Esophagus (tissue), 2 donors: ENCODE results near the gene PHF23. TPM values are rescaled to one million over a fixed set of nuclear protein-coding genes. Genes with fewer than 3 reads are reported as not detected.

ENCODE experiments used
- H3K27ac ChIP-seq, 2 donors: one replicate each; pipeline ENCODE4 v1.5.1; 2013; ENCODE audit warnings: low read depth in 2 of 2, mild to moderate bottlenecking in 2 of 2, inconsistent platforms in 1 of 2, low read length in 1 of 2, moderate library complexity in 1 of 2
- H3K27me3 ChIP-seq, 2 donors: one replicate each; pipeline ENCODE4 v1.6.1; 2013; ENCODE audit warnings: low read length in 2 of 2, control low read depth in 1 of 2, mild to moderate bottlenecking in 1 of 2; ENCODE audit not compliant: insufficient read depth in 2 of 2, control insufficient read depth in 1 of 2
- H3K36me3 ChIP-seq, 2 donors: one replicate each; pipeline ENCODE4 v1.6.1; 2013; ENCODE audit warnings: low read length in 1 of 2; ENCODE audit not compliant: control insufficient read depth in 2 of 2, insufficient read depth in 2 of 2
- H3K4me1 ChIP-seq, 2 donors: one replicate each; pipeline ENCODE4 v1.6.1; 2013; ENCODE audit warnings: low read length in 1 of 2; ENCODE audit not compliant: control insufficient read depth in 2 of 2, insufficient read depth in 2 of 2
- H3K4me3 ChIP-seq, 2 donors: one replicate each; pipeline ENCODE4 v1.5.1; 2013; ENCODE audit warnings: low read length in 2 of 2, mild to moderate bottlenecking in 2 of 2, low read depth in 1 of 2, moderate library complexity in 1 of 2
- H3K9me3 ChIP-seq, 2 donors: one replicate each; pipeline ENCODE4 v1.6.1; 2013; ENCODE audit warnings: mild to moderate bottlenecking in 2 of 2, low read depth in 1 of 2, low read length in 1 of 2, moderate library complexity in 1 of 2; ENCODE audit not compliant: control insufficient read depth in 2 of 2, insufficient read depth in 1 of 2
- WGBS, 2 donors: extraction: QIAGEN DNeasy Blood & Tissue Kit; methylation state at CpG; one replicate each; pipeline ENCODE4 v1.1.7; 2013; 5-methylcytosine and 5-hydroxymethylcytosine counted together
- polyA plus RNA-seq, 2 donors: library from polyadenylated mRNA; stranded (reverse); fragments of 200-250 nt; gene quantifications; one replicate each; pipeline ENCODE4 v1.2.3, GENCODE V29; 2013
- donor health status: healthy with polysubstance abuse.
- donor health status: Bipolar disorder and iron deficiency.

PHF23 gene
- polyA plus RNA-seq, 2 donors: 22.4 to 29.6 TPM

GRCh38 chr17:7279448-7279847 is 40.2 kb upstream of the PHF23 start:
- H3K4me3 ChIP-seq: no peak overlapping the region
- H3K27me3 ChIP-seq: no peaks in the 10 kb centered on the region
- H3K36me3 ChIP-seq: no peaks in the 10 kb centered on the region
- 70 to 76% methylated on average over 8 of the region's 8 CpGs for WGBS, 2 donors
- peaks cover 6 to 24% of the 10 kb centered on the region in 2 donors for H3K4me1 ChIP-seq
- H3K27ac ChIP-seq: peak overlapping the region in 1 of 2 donors; percentile 95
- no peaks in the 10 kb centered on the region for H3K9me3 ChIP-seq

DNA sequence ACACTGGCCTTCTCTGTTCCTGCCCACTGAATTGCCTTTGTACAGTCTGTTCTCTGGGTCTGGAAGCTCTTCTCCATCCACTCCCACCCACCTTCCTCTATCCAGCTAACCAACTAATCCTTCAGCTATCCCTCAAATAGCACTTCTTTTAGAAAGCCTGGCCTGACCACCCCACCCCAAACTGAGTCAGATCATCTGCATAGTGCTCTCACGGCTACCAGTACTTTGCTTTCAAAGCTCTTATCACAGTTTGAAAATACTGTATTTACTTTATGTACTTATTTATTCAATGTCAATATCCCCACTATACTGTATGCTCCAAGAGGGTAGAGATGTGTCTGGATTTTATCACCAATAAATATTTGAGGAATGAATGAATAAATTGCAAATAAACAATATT is 27.5 kb upstream of the PHF23 start:
- Histone ChIP-seq H3K27ac (no peak overlapping the region), H3K9me3 (no peaks in the 10 kb centered on the region), H3K4me3 (no peak overlapping the region), H3K4me1 (no peaks in the 10 kb centered on the region), H3K27me3 (no peaks in the 10 kb centered on the region), H3K36me3 (no peaks in the 10 kb centered on the region)
- WGBS, 2 donors: 49 to 58% methylated on average over 1 of the region's 1 CpG

DNA sequence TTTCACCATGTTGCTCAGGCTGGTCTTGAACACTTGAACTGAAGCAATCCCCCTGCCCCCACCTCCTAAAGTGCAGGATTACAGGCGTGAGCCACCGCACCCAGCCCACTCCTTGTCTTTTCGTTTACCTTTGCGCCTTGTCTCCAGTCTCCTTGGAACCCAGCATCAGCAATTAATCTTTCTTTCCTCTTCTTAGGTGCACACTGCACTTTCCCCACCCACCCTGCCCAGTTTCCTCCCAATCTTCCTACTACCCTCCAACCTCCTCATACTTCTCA is 24.5 kb upstream of the PHF23 start:
- H3K4me1 ChIP-seq: no peaks in the 10 kb centered on the region
- H3K9me3 ChIP-seq: no peaks in the 10 kb centered on the region
- H3K4me3 ChIP-seq: peak overlapping the region; percentile 65 to 82
- H3K36me3 ChIP-seq: peaks cover 2 to 4% of the 10 kb centered on the region in 2 donors
- WGBS, 2 donors: 30 to 46% methylated on average over 4 of the region's 4 CpGs
- H3K27ac ChIP-seq: peak overlapping the region; percentile 87 to 98
- H3K27me3 ChIP-seq: no peaks in the 10 kb centered on the region

- no peaks in the 10 kb centered on the region for H3K9me3 ChIP-seq
- peak overlapping the region; percentile 87 to 98 for H3K27ac ChIP-seq
- H3K36me3 ChIP-seq: peaks cover 4 to 6% of the 10 kb centered on the region in 2 donors
- no peaks in the 10 kb centered on the region for H3K27me3 ChIP-seq
- H3K4me1 ChIP-seq: no peaks in the 10 kb centered on the region
- peak overlapping the region; percentile 65 to 82 for H3K4me3 ChIP-seq
- 5 to 8% methylated on average over 23 to 26 of the region's 26 CpGs for WGBS, 2 donors
Measured at GRCh38 chr17:7262935-7263800, 23.9 kb upstream of the PHF23 start.

GRCh38 chr17:7262192-7262934 is 23.1 kb upstream of the PHF23 start, which contains the start of gene CLDN7:
CLDN7 (minus strand) TSS chr17:7262478; CDS start chr17:7262043, 435 bp downstream.
- Histone ChIP-seq H3K4me3 (peak within 1 kb of the TSS; percentile 65 to 82), H3K9me3 (no peaks in the 10 kb centered on the region), H3K36me3 (peaks cover 6 to 7% of the 10 kb centered on the region in 2 donors), H3K4me1 (no peaks in the 10 kb centered on the region), H3K27me3 (no peaks in the 10 kb centered on the region), H3K27ac (peak within 1 kb of the TSS; percentile 87 to 98)
- 6% methylated on average over 63 to 64 of the region's 64 CpGs for WGBS, 2 donors

GRCh38 chr17:7261379-7262191 is 22.3 kb upstream of the PHF23 start:
- Histone ChIP-seq H3K4me3 (peak overlapping the region; percentile 65 to 82), H3K27me3 (no peaks in the 10 kb centered on the region), H3K9me3 (no peaks in the 10 kb centered on the region), H3K36me3 (peaks cover 8 to 12% of the 10 kb centered on the region in 2 donors), H3K27ac (peak overlapping the region; percentile 87 to 88), H3K4me1 (no peaks in the 10 kb centered on the region)
- WGBS, 2 donors: 11% methylated on average over 40 to 71 of the region's 71 CpGs

DNA sequence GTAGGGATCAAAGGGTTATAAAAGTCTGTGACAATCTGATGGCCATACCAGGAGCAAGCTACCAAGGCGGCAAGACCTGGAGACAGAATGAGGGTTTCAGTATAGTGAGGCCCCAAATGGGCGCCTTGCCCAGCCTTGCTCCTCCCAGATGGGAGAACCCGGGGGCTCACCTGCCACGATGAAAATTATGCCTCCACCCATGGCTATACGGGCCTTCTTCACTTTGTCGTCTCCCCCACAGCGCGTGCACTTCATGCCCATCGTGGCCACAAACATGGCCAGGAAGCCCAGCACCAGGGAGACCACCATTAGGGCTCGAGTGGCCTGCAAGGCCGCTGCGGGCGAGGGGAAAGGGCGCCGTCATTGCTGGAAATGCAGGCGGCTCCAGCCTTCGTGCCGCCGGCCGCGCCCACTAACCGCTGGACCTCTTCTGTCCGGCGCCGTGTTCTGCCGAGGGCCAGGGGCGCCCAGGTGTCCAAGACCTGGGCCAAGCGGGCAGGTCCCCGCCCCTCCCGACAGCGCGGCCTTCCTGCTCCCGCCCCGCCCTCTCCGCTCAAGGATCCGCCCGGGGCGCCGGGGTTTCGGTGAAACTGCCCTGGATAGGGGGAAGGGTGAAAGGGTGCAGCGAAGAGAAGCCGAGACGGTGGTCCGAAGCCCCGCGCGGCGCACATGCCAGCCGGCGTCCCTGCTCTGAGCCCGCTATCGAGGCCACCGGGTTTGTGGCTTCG is 21.6 kb upstream of the PHF23 start:
- Histone ChIP-seq H3K4me1 (no peaks in the 10 kb centered on the region), H3K9me3 (no peaks in the 10 kb centered on the region), H3K27me3 (no peaks in the 10 kb centered on the region), H3K36me3 (peaks cover 10 to 14% of the 10 kb centered on the region in 2 donors), H3K27ac (peak overlapping the region; percentile 87 to 88), H3K4me3 (peak overlapping the region; percentile 65 to 82)
- 7 to 10% methylated on average over 43 to 54 of the region's 54 CpGs for WGBS, 2 donors

- WGBS, 2 donors: 76 to 81% methylated on average over 4 of the region's 4 CpGs
- Histone ChIP-seq H3K4me3 (peak overlapping the region; percentile 65 to 82), H3K27me3 (no peaks in the 10 kb centered on the region), H3K9me3 (no peaks in the 10 kb centered on the region), H3K4me1 (no peaks in the 10 kb centered on the region), H3K27ac (peak overlapping the region; percentile 87 to 88), H3K36me3 (peaks cover 10 to 14% of the 10 kb centered on the region in 2 donors)
Measured at GRCh38 chr17:7260151-7260550, 20.9 kb upstream of the PHF23 start.

DNA sequence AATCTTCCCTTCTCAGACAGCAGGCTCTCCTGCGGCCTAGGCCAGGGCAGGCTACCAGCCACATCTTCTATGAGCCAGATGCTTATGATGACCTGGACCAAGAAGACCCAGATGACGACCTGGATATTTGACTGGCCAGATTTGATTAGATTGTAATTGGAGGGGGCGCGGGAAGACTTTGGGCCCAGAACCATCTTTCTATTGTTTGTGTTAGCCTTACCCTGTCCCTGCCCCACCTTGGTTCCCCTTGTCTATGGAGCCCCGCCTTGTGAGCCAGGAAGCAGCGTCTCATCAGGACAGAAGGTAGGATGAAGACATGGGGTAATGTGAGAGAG is 20.3 kb upstream of the PHF23 start:
- Histone ChIP-seq H3K4me1 (no peaks in the 10 kb centered on the region), H3K36me3 (peaks cover 10 to 16% of the 10 kb centered on the region in 2 donors), H3K4me3 (peak overlapping the region in 1 of 2 donors; percentile 65), H3K27ac (peak overlapping the region in 1 of 2 donors; percentile 59), H3K27me3 (no peaks in the 10 kb centered on the region), H3K9me3 (no peaks in the 10 kb centered on the region)
- 75 to 92% methylated on average over 6 of the region's 6 CpGs for WGBS, 2 donors
